ENCODE measurements around the gene ATP6V1G3. TPM values are rescaled to one million over a fixed set of nuclear protein-coding genes. Genes with fewer than 3 reads are reported as not detected.

The ATP6V1G3 gene
- total RNA-seq, 2 experiments from 2014 or later: 0.66 TPM; not detected in 1

DNA sequence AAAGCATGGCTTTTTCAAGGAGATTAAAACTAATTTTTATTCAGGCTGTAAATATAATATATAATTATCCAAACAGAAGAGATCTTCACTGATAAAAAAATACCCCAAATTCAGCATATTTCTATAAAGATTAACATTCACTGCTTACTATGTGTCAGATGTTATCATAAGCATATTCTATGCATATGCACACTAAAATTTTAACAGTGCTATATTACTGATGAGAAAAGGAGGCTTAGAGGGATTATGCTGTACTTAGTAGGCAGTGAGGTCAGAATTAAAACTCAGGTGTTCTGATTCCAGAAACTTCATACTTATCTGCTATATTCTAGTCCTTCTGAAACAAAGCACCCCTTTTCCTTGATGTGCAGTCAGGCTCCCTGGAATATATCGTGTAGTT, 33.8 kb upstream of the ATP6V1G3 start:
- H2AFZ ChIP-seq (ENCODE audit: low read length): no peak overlapping the region
- no peaks in the 10 kb centered on the region for H3K79me2 ChIP-seq (ENCODE audit: insufficient read depth, low read depth, low read length)
- H3K36me3 ChIP-seq (ENCODE audit: insufficient read depth, low read length): no peaks in the 10 kb centered on the region
- no peaks in the 10 kb centered on the region for H4K20me1 ChIP-seq (ENCODE audit: insufficient read depth, low read length)
- no peaks in the 10 kb centered on the region for H3K9me2 ChIP-seq (ENCODE audit: insufficient read depth, low read length)
- ChIA-PET POLR2A (interaction anchor here (1.2 kb wide), 1 partner anchor 39 kb away, joined by 3 read pairs; no protein-coding TSS in a partner anchor), CTCF (ENCODE audit: unreplicated experiment) (no interaction called here)
- H3K9me3 ChIP-seq (ENCODE audit: low read length): no peaks in the 10 kb centered on the region
- intact Hi-C loops (cut with micrococcal nuclease; ENCODE audit: unreplicated experiment): no loop called here
- no peak for DNase-seq (ENCODE audit: low spot score)
- no peak overlapping the region for H3K4me3 ChIP-seq (ENCODE audit: low read depth, low read length, poor library complexity, severe bottlenecking)
- H3K27ac ChIP-seq (ENCODE audit: low read depth, low read length, poor library complexity, severe bottlenecking): no peak overlapping the region
- no TSS peak for BruUV-seq (replicated peaks)
- H3K4me2 ChIP-seq (ENCODE audit: low read length): no peak overlapping the region
- no peak for TF ChIP-seq EZH2phosphoT487 (IDR thresholded peaks at IDR 0.05; ENCODE audit: borderline replicate concordance, low read depth, low read length)
- TF ChIP-seq, protein P1, sequence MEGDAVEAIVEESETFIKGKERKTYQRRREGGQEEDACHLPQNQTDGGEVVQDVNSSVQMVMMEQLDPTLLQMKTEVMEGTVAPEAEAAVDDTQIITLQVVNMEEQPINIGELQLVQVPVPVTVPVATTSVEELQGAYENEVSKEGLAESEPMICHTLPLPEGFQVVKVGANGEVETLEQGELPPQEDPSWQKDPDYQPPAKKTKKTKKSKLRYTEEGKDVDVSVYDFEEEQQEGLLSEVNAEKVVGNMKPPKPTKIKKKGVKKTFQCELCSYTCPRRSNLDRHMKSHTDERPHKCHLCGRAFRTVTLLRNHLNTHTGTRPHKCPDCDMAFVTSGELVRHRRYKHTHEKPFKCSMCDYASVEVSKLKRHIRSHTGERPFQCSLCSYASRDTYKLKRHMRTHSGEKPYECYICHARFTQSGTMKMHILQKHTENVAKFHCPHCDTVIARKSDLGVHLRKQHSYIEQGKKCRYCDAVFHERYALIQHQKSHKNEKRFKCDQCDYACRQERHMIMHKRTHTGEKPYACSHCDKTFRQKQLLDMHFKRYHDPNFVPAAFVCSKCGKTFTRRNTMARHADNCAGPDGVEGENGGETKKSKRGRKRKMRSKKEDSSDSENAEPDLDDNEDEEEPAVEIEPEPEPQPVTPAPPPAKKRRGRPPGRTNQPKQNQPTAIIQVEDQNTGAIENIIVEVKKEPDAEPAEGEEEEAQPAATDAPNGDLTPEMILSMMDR (conservative IDR thresholded peaks at IDR 0.05; ENCODE audit: low read length): no peak
- peaks cover 8% of the 10 kb centered on the region for H3K4me1 ChIP-seq (ENCODE audit: insufficient read depth, low read length, poor library complexity, severe bottlenecking)

GRCh38 chr1:198564716-198565115, 24.2 kb upstream of the ATP6V1G3 start:
- intact Hi-C loops (cut with micrococcal nuclease; ENCODE audit: unreplicated experiment): no loop called here
- H3K36me3 ChIP-seq (ENCODE audit: insufficient read depth, low read length): no peaks in the 10 kb centered on the region
- H3K9me2 ChIP-seq (ENCODE audit: insufficient read depth, low read length): no peaks in the 10 kb centered on the region
- no peak overlapping the region for H2AFZ ChIP-seq (ENCODE audit: low read length)
- no peak for DNase-seq (ENCODE audit: low spot score)
- no peaks in the 10 kb centered on the region for H3K9me3 ChIP-seq (ENCODE audit: low read length)
- H3K27ac ChIP-seq (ENCODE audit: low read depth, low read length, poor library complexity, severe bottlenecking): no peak overlapping the region
- TF ChIP-seq, protein P1 (conservative IDR thresholded peaks at IDR 0.05; ENCODE audit: low read length): no peak
- TF ChIP-seq EZH2phosphoT487 (IDR thresholded peaks at IDR 0.05; ENCODE audit: borderline replicate concordance, low read depth, low read length): no peak
- H3K4me2 ChIP-seq (ENCODE audit: low read length): no peak overlapping the region
- ChIA-PET CTCF (ENCODE audit: unreplicated experiment) (no interaction called here), POLR2A (interaction anchor here (0.5 to 1.4 kb wide), 4 partner anchors 8 to 48 kb away, joined by 4 to 8 read pairs (median 5); no protein-coding TSS in a partner anchor)
- no peaks in the 10 kb centered on the region for H4K20me1 ChIP-seq (ENCODE audit: insufficient read depth, low read length)
- H3K4me3 ChIP-seq (ENCODE audit: low read depth, low read length, poor library complexity, severe bottlenecking): no peak overlapping the region
- no peaks in the 10 kb centered on the region for H3K4me1 ChIP-seq (ENCODE audit: insufficient read depth, low read length, poor library complexity, severe bottlenecking)
- BruUV-seq (replicated peaks): no TSS peak
- H3K79me2 ChIP-seq (ENCODE audit: insufficient read depth, low read depth, low read length): no peaks in the 10 kb centered on the region

GRCh38 chr1:198564157-198564556, 23.7 kb upstream of the ATP6V1G3 start:
- Histone ChIP-seq H3K4me3 (ENCODE audit: low read depth, low read length, poor library complexity, severe bottlenecking) (no peak overlapping the region), H3K4me2 (ENCODE audit: low read length) (no peak overlapping the region), H4K20me1 (ENCODE audit: insufficient read depth, low read length) (no peaks in the 10 kb centered on the region), H3K36me3 (ENCODE audit: insufficient read depth, low read length) (no peaks in the 10 kb centered on the region), H3K4me1 (ENCODE audit: insufficient read depth, low read length, poor library complexity, severe bottlenecking) (no peaks in the 10 kb centered on the region), H2AFZ (ENCODE audit: low read length) (no peak overlapping the region), H3K27ac (ENCODE audit: low read depth, low read length, poor library complexity, severe bottlenecking) (no peak overlapping the region), H3K9me3 (ENCODE audit: low read length) (no peaks in the 10 kb centered on the region), H3K79me2 (ENCODE audit: insufficient read depth, low read depth, low read length) (no peaks in the 10 kb centered on the region), H3K9me2 (ENCODE audit: insufficient read depth, low read length) (no peaks in the 10 kb centered on the region)
- POLR2A ChIA-PET: interaction anchor here (0.6 to 1.4 kb wide), 4 partner anchors 8 to 84 kb away, joined by 3 to 5 read pairs (median 4); no protein-coding TSS in a partner anchor
- TF ChIP-seq, protein P1 (conservative IDR thresholded peaks at IDR 0.05; ENCODE audit: low read length): no peak
- no peak for TF ChIP-seq EZH2phosphoT487 (IDR thresholded peaks at IDR 0.05; ENCODE audit: borderline replicate concordance, low read depth, low read length)
- DNase-seq (ENCODE audit: low spot score): no peak
- CTCF ChIA-PET (ENCODE audit: unreplicated experiment): no interaction called here
- BruUV-seq (replicated peaks): no TSS peak
- intact Hi-C loops (cut with micrococcal nuclease; ENCODE audit: unreplicated experiment): no loop called here
